Liver (tissue), 9 donors: ENCODE measurements around the gene LCN10. TPM values are rescaled to one million over a fixed set of nuclear protein-coding genes. Genes with fewer than 3 reads are reported as not detected.

Experiments
- DNase-seq: peaks from one replicate; pipeline ENCODE4 v3.0.0-alpha.2; 2017; ENCODE audit warnings: low spot score
- H3K27ac ChIP-seq, 2 donors: one replicate each; pipeline ENCODE4 v1.7.0; 2013; ENCODE audit warnings: inconsistent platforms in 2 of 2, low read length in 2 of 2, control low read depth in 1 of 2, low read depth in 1 of 2, mild to moderate bottlenecking in 1 of 2
- H3K27me3 ChIP-seq, 4 donors: one replicate each; pipeline versions ENCODE4 v1.6.1 to v1.7.0; 2013; ENCODE audit warnings: low read length in 3 of 4, inconsistent platforms in 1 of 4, mild to moderate bottlenecking in 1 of 4, moderate library complexity in 1 of 4; ENCODE audit not compliant: control insufficient read depth in 4 of 4, insufficient read depth in 4 of 4
- H3K36me3 ChIP-seq, 4 donors: one replicate each; pipeline versions ENCODE4 v1.6.1 to v1.7.0; 2013; ENCODE audit warnings: low read length in 3 of 4, mild to moderate bottlenecking in 3 of 4, low read depth in 1 of 4, moderate library complexity in 1 of 4; ENCODE audit not compliant: control insufficient read depth in 4 of 4, insufficient read depth in 3 of 4
- H3K4me1 ChIP-seq, 4 donors: one replicate each; pipeline versions ENCODE4 v1.6.1 to v1.7.0; 2013; ENCODE audit warnings: low read length in 3 of 4, mild to moderate bottlenecking in 3 of 4, moderate library complexity in 1 of 4; ENCODE audit not compliant: control insufficient read depth in 4 of 4, insufficient read depth in 4 of 4
- H3K4me3 ChIP-seq, 3 donors: one replicate each; pipeline versions ENCODE4 v1.6.1 to v1.7.0; 2013; ENCODE audit warnings: low read length in 3 of 3, control low read depth in 1 of 3, low read depth in 1 of 3, mild to moderate bottlenecking in 1 of 3
- H3K9ac ChIP-seq, 2 donors: one replicate each; pipeline ENCODE4 v1.7.0; 2013; ENCODE audit warnings: low read length in 2 of 2, mild to moderate bottlenecking in 2 of 2, moderate library complexity in 2 of 2, control low read depth in 1 of 2, low read depth in 1 of 2
- H3K9me3 ChIP-seq, 4 donors: one replicate each; pipeline versions ENCODE4 v1.6.1 to v1.7.0; 2013; ENCODE audit warnings: low read length in 3 of 4; ENCODE audit not compliant: control insufficient read depth in 4 of 4
- EGR1 ChIP-seq, 2 donors: IDR thresholded peaks; 2 replicates each; pipeline ENCODE4 v1.6.1; 2016 to 2018; ENCODE audit warnings: antibody characterized with exemption in 2 of 2, low read depth in 2 of 2
- FOXA1 ChIP-seq: IDR thresholded peaks from 2 replicates; pipeline ENCODE4 v1.6.1; 2016; ENCODE audit warnings: antibody characterized with exemption
- FOXA2 ChIP-seq: IDR thresholded peaks from 2 replicates; pipeline ENCODE4 v1.6.1; 2016; ENCODE audit warnings: antibody characterized with exemption
- GABPA ChIP-seq, 2 donors: IDR thresholded peaks in 1 of 2; conservative IDR thresholded peaks in 1 of 2; 2 replicates each; pipeline ENCODE4 v1.6.1; 2016; ENCODE audit warnings: antibody characterized with exemption in 2 of 2, mild to moderate bottlenecking in 1 of 2, moderate library complexity in 1 of 2
- HNF4A ChIP-seq, 2 donors: conservative IDR thresholded peaks; 2 replicates each; pipeline ENCODE4 v1.6.1; 2016; ENCODE audit warnings: antibody characterized with exemption in 2 of 2, mild to moderate bottlenecking in 2 of 2
- HNF4G ChIP-seq: IDR thresholded peaks from 2 replicates; pipeline ENCODE4 v1.6.1; 2016; ENCODE audit warnings: antibody characterized with exemption
- JUND ChIP-seq, 2 donors: IDR thresholded peaks; 2 replicates each; pipeline ENCODE4 v1.6.1; 2016; ENCODE audit warnings: antibody characterized with exemption in 2 of 2
- NR2F2 ChIP-seq: IDR thresholded peaks from 2 replicates; pipeline ENCODE4 v1.6.1; 2016; ENCODE audit warnings: antibody characterized with exemption
- RAD21 ChIP-seq, 2 donors: IDR thresholded peaks; 2 replicates each; pipeline ENCODE4 v1.6.1; 2016; ENCODE audit warnings: antibody characterized with exemption in 2 of 2, mild to moderate bottlenecking in 2 of 2
- RXRA ChIP-seq, 2 donors: IDR thresholded peaks; 2 replicates each; pipeline ENCODE4 v1.6.1; 2017 to 2018; ENCODE audit warnings: antibody characterized with exemption in 2 of 2, mild to moderate bottlenecking in 1 of 2
- SP1 ChIP-seq: IDR thresholded peaks from 2 replicates; pipeline ENCODE4 v1.6.1; 2018; ENCODE audit warnings: antibody characterized with exemption, mild to moderate bottlenecking
- YY1 ChIP-seq: IDR thresholded peaks from 2 replicates; pipeline ENCODE4 v1.6.1; 2016; ENCODE audit warnings: antibody characterized with exemption, mild to moderate bottlenecking
- WGBS: extraction: QIAGEN DNeasy Blood & Tissue Kit; methylation state at CpG from one replicate; pipeline ENCODE4 v1.1.7; 2013; 5-methylcytosine and 5-hydroxymethylcytosine counted together
- polyA plus RNA-seq, 2 donors: library from polyadenylated mRNA; stranded (reverse) in 1 of 2; unstranded in 1 of 2; fragments of 200-250 nt in 1 of 2; fragments of >200 nt in 1 of 2; fragmentation: Nextera tagmentation in 1 of 2; extraction: Ambion mirVana in 1 of 2; gene quantifications; one replicate each; pipeline versions ENCODE4 v1.2.1 to v1.2.3, GENCODE V29; 2013 to 2015
- total RNA-seq, 2 donors: library from RNA; depleted of rRNA; stranded (reverse); fragments of >200 nt; gene quantifications; one replicate each; pipeline ENCODE4 v1.2.3, GENCODE V29; 2014
- TF ChIP-seq, protein P1 (sequence below): IDR thresholded peaks from 2 replicates; pipeline ENCODE4 v1.6.1; 2016; ENCODE audit warnings: antibody characterized with exemption
- TF ChIP-seq, protein P2 (sequence below): IDR thresholded peaks from 2 replicates; pipeline ENCODE4 v1.6.1; 2016; ENCODE audit warnings: antibody characterized with exemption
- TF ChIP-seq, protein P3 (sequence below): IDR thresholded peaks from 2 replicates; pipeline ENCODE4 v1.6.1; 2016; ENCODE audit warnings: antibody characterized with exemption
- TF ChIP-seq, protein P4 (sequence below): fragments of 150-350 bp; IDR thresholded peaks from 2 replicates; pipeline ENCODE4 v1.5.1; 2017; ENCODE audit warnings: improper control_type of control experiment, low read depth, low read length; ENCODE audit not compliant: missing input control
- TF ChIP-seq, protein P5 (sequence below): IDR thresholded peaks from 2 replicates; pipeline ENCODE4 v1.6.1; 2016; ENCODE audit warnings: antibody characterized with exemption, mild to moderate bottlenecking
- donor health status: healthy.
- donor health status: healthy.
- donor health status: healthy.
- donor health status: healthy.
- donor health status: healthy.

Gene LCN10
- total and polyA plus RNA-seq, 4 donors, result 0.08 to 0.14 (median 0.11) TPM

DNA sequence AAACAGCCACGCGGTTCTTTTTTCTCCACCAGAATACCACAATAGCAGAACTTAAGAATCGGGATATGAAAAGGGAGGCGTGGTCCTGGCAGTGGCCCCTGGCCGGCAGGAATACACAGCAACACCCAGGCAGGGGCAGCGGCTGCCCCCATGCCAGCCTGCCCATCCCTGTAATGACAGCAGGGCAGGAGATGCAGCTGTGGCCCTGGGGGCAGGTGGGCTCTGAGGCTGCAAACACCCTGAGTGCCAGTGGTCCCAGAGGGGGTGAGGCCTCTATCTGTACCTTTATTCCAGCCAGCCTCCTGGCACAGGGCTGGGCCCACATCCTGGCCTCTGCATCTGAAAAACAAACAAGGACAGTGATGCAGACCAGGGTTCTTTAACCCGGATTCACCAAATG lies 18.0 kb downstream of the LCN10 start:
- Histone ChIP-seq H3K27ac (no peak overlapping the region), H3K9me3 (no peaks in the 10 kb centered on the region), H3K4me3 (no peak overlapping the region), H3K4me1 (peaks cover 0 to 57% (median 37%) of the 10 kb centered on the region in 4 donors), H3K9ac (no peak overlapping the region), H3K27me3 (no peaks in the 10 kb centered on the region), H3K36me3 (peaks cover 15 to 33% (median 23%) of the 10 kb centered on the region in 4 donors)
- 80% methylated on average over 7 of the region's 7 CpGs for WGBS
- DNase-seq, result no peak
- TF ChIP-seq YY1, result no peak

DNA sequence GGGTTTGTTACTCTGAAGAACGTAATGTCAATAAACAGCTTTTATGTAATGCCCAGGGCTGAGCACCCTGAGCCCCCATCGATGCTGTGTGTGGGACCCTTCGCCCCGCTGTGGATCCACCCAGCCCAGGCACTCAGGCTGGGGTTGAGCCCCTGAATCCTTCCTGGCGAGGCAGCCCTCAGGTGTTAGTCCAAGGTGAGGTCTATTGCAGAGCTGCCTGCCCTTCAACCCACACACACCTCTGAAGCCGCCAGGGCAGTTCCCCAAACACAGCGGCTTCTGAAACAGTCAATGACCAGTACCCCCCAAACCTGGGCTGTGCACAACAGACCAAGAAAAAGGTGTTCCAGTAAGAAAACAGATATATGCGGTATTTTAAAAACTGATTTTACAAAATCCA lies 18.8 kb downstream of the LCN10 start:
- peaks cover 0 to 60% (median 33%) of the 10 kb centered on the region in 4 donors for H3K4me1 ChIP-seq
- 95% methylated on average over 8 of the region's 8 CpGs for WGBS
- no peak overlapping the region for H3K4me3 ChIP-seq
- no peak overlapping the region for H3K9ac ChIP-seq
- no peak for DNase-seq
- H3K9me3 ChIP-seq, result no peaks in the 10 kb centered on the region
- no peaks in the 10 kb centered on the region for H3K27me3 ChIP-seq
- H3K27ac ChIP-seq, result no peak overlapping the region
- H3K36me3 ChIP-seq, result peaks cover 15 to 33% (median 23%) of the 10 kb centered on the region in 4 donors
- TF ChIP-seq YY1, result no peak
- TF ChIP-seq RAD21 (IDR thresholded peaks at IDR 0.05), result no peak
- TF ChIP-seq HNF4G, result no peak
- TF ChIP-seq, protein P1, sequence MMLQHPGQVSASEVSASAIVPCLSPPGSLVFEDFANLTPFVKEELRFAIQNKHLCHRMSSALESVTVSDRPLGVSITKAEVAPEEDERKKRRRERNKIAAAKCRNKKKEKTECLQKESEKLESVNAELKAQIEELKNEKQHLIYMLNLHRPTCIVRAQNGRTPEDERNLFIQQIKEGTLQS, result no peak
- TF ChIP-seq FOXA2, result no peak
- TF ChIP-seq SP1, result no peak
- no peak for TF ChIP-seq GABPA (IDR thresholded peaks at IDR 0.05 in 1 of 2, conservative IDR thresholded peaks at IDR 0.05 in 1 of 2)
- TF ChIP-seq, protein P2, sequence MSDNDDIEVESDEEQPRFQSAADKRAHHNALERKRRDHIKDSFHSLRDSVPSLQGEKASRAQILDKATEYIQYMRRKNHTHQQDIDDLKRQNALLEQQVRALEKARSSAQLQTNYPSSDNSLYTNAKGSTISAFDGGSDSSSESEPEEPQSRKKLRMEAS, result no peak
- TF ChIP-seq, protein P3, sequence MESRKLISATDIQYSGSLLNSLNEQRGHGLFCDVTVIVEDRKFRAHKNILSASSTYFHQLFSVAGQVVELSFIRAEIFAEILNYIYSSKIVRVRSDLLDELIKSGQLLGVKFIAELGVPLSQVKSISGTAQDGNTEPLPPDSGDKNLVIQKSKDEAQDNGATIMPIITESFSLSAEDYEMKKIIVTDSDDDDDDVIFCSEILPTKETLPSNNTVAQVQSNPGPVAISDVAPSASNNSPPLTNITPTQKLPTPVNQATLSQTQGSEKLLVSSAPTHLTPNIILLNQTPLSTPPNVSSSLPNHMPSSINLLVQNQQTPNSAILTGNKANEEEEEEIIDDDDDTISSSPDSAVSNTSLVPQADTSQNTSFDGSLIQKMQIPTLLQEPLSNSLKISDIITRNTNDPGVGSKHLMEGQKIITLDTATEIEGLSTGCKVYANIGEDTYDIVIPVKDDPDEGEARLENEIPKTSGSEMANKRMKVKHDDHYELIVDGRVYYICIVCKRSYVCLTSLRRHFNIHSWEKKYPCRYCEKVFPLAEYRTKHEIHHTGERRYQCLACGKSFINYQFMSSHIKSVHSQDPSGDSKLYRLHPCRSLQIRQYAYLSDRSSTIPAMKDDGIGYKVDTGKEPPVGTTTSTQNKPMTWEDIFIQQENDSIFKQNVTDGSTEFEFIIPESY, result no peak
- TF ChIP-seq, protein P4, sequence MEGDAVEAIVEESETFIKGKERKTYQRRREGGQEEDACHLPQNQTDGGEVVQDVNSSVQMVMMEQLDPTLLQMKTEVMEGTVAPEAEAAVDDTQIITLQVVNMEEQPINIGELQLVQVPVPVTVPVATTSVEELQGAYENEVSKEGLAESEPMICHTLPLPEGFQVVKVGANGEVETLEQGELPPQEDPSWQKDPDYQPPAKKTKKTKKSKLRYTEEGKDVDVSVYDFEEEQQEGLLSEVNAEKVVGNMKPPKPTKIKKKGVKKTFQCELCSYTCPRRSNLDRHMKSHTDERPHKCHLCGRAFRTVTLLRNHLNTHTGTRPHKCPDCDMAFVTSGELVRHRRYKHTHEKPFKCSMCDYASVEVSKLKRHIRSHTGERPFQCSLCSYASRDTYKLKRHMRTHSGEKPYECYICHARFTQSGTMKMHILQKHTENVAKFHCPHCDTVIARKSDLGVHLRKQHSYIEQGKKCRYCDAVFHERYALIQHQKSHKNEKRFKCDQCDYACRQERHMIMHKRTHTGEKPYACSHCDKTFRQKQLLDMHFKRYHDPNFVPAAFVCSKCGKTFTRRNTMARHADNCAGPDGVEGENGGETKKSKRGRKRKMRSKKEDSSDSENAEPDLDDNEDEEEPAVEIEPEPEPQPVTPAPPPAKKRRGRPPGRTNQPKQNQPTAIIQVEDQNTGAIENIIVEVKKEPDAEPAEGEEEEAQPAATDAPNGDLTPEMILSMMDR, result no peak
- TF ChIP-seq RXRA (IDR thresholded peaks at IDR 0.05), result no peak
- TF ChIP-seq, protein P5, sequence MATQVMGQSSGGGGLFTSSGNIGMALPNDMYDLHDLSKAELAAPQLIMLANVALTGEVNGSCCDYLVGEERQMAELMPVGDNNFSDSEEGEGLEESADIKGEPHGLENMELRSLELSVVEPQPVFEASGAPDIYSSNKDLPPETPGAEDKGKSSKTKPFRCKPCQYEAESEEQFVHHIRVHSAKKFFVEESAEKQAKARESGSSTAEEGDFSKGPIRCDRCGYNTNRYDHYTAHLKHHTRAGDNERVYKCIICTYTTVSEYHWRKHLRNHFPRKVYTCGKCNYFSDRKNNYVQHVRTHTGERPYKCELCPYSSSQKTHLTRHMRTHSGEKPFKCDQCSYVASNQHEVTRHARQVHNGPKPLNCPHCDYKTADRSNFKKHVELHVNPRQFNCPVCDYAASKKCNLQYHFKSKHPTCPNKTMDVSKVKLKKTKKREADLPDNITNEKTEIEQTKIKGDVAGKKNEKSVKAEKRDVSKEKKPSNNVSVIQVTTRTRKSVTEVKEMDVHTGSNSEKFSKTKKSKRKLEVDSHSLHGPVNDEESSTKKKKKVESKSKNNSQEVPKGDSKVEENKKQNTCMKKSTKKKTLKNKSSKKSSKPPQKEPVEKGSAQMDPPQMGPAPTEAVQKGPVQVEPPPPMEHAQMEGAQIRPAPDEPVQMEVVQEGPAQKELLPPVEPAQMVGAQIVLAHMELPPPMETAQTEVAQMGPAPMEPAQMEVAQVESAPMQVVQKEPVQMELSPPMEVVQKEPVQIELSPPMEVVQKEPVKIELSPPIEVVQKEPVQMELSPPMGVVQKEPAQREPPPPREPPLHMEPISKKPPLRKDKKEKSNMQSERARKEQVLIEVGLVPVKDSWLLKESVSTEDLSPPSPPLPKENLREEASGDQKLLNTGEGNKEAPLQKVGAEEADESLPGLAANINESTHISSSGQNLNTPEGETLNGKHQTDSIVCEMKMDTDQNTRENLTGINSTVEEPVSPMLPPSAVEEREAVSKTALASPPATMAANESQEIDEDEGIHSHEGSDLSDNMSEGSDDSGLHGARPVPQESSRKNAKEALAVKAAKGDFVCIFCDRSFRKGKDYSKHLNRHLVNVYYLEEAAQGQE, result no peak
- TF ChIP-seq HNF4A (conservative IDR thresholded peaks at IDR 0.05), result no peak
- TF ChIP-seq EGR1 (IDR thresholded peaks at IDR 0.05; ENCODE audit: low read depth in 2 of 2), result no peak
- no peak for TF ChIP-seq NR2F2
- TF ChIP-seq JUND (IDR thresholded peaks at IDR 0.05), result no peak
- TF ChIP-seq FOXA1, result no peak
